HCT116 (cell line): ENCODE measurements around the gene COL5A2. TPM values are rescaled to one million over a fixed set of nuclear protein-coding genes. Genes with fewer than 3 reads are reported as not detected.

ENCODE experiments used
- ATAC-seq: fragments of 200-7000 bp; cut with Tn5 transposase; 2 replicates; pipeline ENCODE4 v1.9.1; 2020; ENCODE audit warnings: mild to moderate bottlenecking, moderate library complexity
- BruUV-seq: library from RNA; stranded (reverse); fragments of 400-500 nt; replicated peaks from 2 replicates; lab custom pipeline; 2021; lab: Mats Ljungman, UMichigan
- CTCF ChIA-PET: fragments of 300-600 bp; sonication (Branson Sonifier 250); formaldehyde crosslinking; loops from one replicate; lab custom pipeline; 2021; ENCODE audit warnings: antibody characterized with exemption; lab: Charles Lee
- POLR2A ChIA-PET: fragments of 300-600, 350-600 bp; sonication (Branson Sonifier 250); formaldehyde crosslinking; loops from one replicate; lab custom pipeline; 2021; ENCODE audit warnings: antibody characterized with exemption; lab: Charles Lee
- RAD21 ChIA-PET, 2 experiments: fragments of 300-600 bp; sonication (Branson Sonifier 250); formaldehyde crosslinking; loops; one replicate each; lab custom pipeline; 2023; ENCODE audit warnings: low total read pairs in 2 of 2; ENCODE audit not compliant: uncharacterized antibody in 2 of 2, unreplicated experiment in 2 of 2, low non-redundant PET in 1 of 2; lab: Charles Lee
- DNase-seq: peaks from one replicate; pipeline ENCODE4 v3.0.0-alpha.2; 2010; ENCODE audit warnings: low read depth, low spot score
- H2AFZ ChIP-seq: fragments of 200-600 bp; shearing (Covaris generic), sonication (generic); 2 replicates; pipeline ENCODE4 v1.6.1; 2017; ENCODE audit warnings: low read depth, mixed run types, mixed read lengths, antibody characterized with exemption, low read length; ENCODE audit not compliant: poor library complexity, severe bottlenecking
- H3K27ac ChIP-seq: 2 replicates; pipeline ENCODE4 v1.5.1; 2012; ENCODE audit warnings: low read depth, low read length
- H3K27me3 ChIP-seq: fragments of 200-600 bp; sonication (generic); 2 replicates; pipeline ENCODE4 v1.6.1; 2016; ENCODE audit warnings: mixed run types, low read length, mixed read lengths; ENCODE audit not compliant: insufficient read depth
- H3K36me3 ChIP-seq, 2 experiments: fragments of 200-500 bp in 1 of 2; fragments of 200-600 bp in 1 of 2; sonication (Bioruptor generic) in 1 of 2; sonication (generic) in 1 of 2; 2 replicates each; pipeline versions ENCODE4 v1.5.1 to v1.6.1; 2014 to 2016; ENCODE audit warnings: low read length in 2 of 2, inconsistent platforms in 1 of 2, mixed read lengths in 1 of 2, mixed run types in 1 of 2; ENCODE audit not compliant: insufficient read depth in 2 of 2, control insufficient read depth in 1 of 2
- H3K4me1 ChIP-seq, 2 experiments: fragments of 200-600 bp in 1 of 2; sonication (generic) in 1 of 2; 2 replicates each; pipeline versions ENCODE4 v1.5.1 to v1.6.1; 2012 to 2017; ENCODE audit warnings: low read length in 2 of 2, inconsistent platforms in 1 of 2, mild to moderate bottlenecking in 1 of 2, mixed read lengths in 1 of 2, mixed run types in 1 of 2, moderate library complexity in 1 of 2; ENCODE audit not compliant: insufficient read depth in 2 of 2, control insufficient read depth in 1 of 2
- H3K4me2 ChIP-seq: fragments of 200-600 bp; sonication (generic); 2 replicates; pipeline ENCODE4 v1.6.1; 2017; ENCODE audit warnings: mixed run types, low read length, mixed read lengths
- H3K4me3 ChIP-seq, 2 experiments: fragments of 200-600 bp in 1 of 2; sonication (generic) in 1 of 2; replicated peaks in 1 of 2; 2 replicates each; pipeline ENCODE4 v1.5.1; 2011 to 2016; ENCODE audit warnings: low read length in 2 of 2, control low read depth in 1 of 2, low read depth in 1 of 2, mild to moderate bottlenecking in 1 of 2, mixed read lengths in 1 of 2, mixed run types in 1 of 2
- H3K79me2 ChIP-seq: fragments of 200-600 bp; sonication (generic); 2 replicates; pipeline ENCODE4 v1.6.1; 2017; ENCODE audit warnings: mild to moderate bottlenecking, mixed run types, low read length, moderate library complexity, mixed read lengths; ENCODE audit not compliant: insufficient read depth
- H3K9ac ChIP-seq: fragments of 200-600 bp; sonication (generic); 2 replicates; pipeline ENCODE4 v1.6.1; 2016; ENCODE audit warnings: low read length, mixed read lengths
- H3K9me2 ChIP-seq: fragments of 200-600 bp; sonication (generic), shearing (Covaris generic); 2 replicates; pipeline ENCODE4 v1.6.1; 2017; ENCODE audit warnings: mixed run types, mild to moderate bottlenecking, moderate library complexity; ENCODE audit not compliant: insufficient read depth
- H3K9me3 ChIP-seq, 2 experiments: fragments of 200-500 bp in 1 of 2; fragments of 200-600 bp in 1 of 2; sonication (Bioruptor generic) in 1 of 2; sonication (generic) in 1 of 2; 2 replicates each; pipeline ENCODE4 v1.6.1; 2014 to 2017; ENCODE audit warnings: low read length in 2 of 2, mixed read lengths in 2 of 2, inconsistent platforms in 1 of 2, low read depth in 1 of 2, mild to moderate bottlenecking in 1 of 2, mixed run types in 1 of 2, moderate library complexity in 1 of 2; ENCODE audit not compliant: control insufficient read depth in 1 of 2, insufficient read depth in 1 of 2
- H4K20me1 ChIP-seq: fragments of 200-600 bp; sonication (generic), shearing (Covaris generic); 2 replicates; pipeline ENCODE4 v1.6.1; 2017; ENCODE audit warnings: mixed run types, mild to moderate bottlenecking, moderate library complexity; ENCODE audit not compliant: insufficient read depth
- CBX3 ChIP-seq: IDR thresholded peaks from 2 replicates; pipeline ENCODE4 v1.6.1; 2012; ENCODE audit warnings: low read depth
- CEBPB ChIP-seq: IDR thresholded peaks from 2 replicates; pipeline ENCODE4 v1.6.1; 2012; ENCODE audit warnings: low read depth
- EGR1 ChIP-seq: IDR thresholded peaks from 2 replicates; pipeline ENCODE4 v1.6.1; 2012; ENCODE audit warnings: low read depth
- ELF1 ChIP-seq: IDR thresholded peaks from 2 replicates; pipeline ENCODE4 v1.6.1; 2012; ENCODE audit warnings: low read depth, borderline replicate concordance
- EZH2phosphoT487 ChIP-seq: fragments of 200-600 bp; IDR thresholded peaks from 2 replicates; pipeline ENCODE4 v1.6.1; 2018; ENCODE audit warnings: antibody characterized with exemption, borderline replicate concordance
- FOSL1 ChIP-seq: IDR thresholded peaks from 2 replicates; pipeline ENCODE4 v1.6.1; 2012; ENCODE audit warnings: low read depth
- JUND ChIP-seq: IDR thresholded peaks from 2 replicates; pipeline ENCODE4 v1.6.1; 2012
- MAX ChIP-seq: IDR thresholded peaks from 2 replicates; pipeline ENCODE4 v1.6.1; 2012
- POLR2A ChIP-seq: IDR thresholded peaks from 2 replicates; pipeline ENCODE4 v1.7.0; 2011; ENCODE audit warnings: borderline replicate concordance; ENCODE audit not compliant: insufficient read depth, insufficient read length; ENCODE audit errors: extremely low read depth
- RAD21 ChIP-seq: IDR thresholded peaks from 2 replicates; pipeline ENCODE4 v1.6.1; 2012; ENCODE audit warnings: low read depth, mild to moderate bottlenecking
- SIN3A ChIP-seq: IDR thresholded peaks from 2 replicates; pipeline ENCODE4 v1.6.1; 2012; ENCODE audit warnings: low read depth
- TCF7L2 ChIP-seq: IDR thresholded peaks from 2 replicates; pipeline ENCODE4 v1.7.0; 2011; ENCODE audit warnings: borderline replicate concordance, inconsistent platforms; ENCODE audit not compliant: insufficient read depth, insufficient read length; ENCODE audit errors: extremely low read depth
- YY1 ChIP-seq: IDR thresholded peaks from 2 replicates; pipeline ENCODE4 v1.6.1; 2011; ENCODE audit warnings: low read length, low read depth, moderate library complexity, mild to moderate bottlenecking; ENCODE audit not compliant: insufficient replicate concordance; ENCODE audit errors: extremely low read depth
- ZFX ChIP-seq: fragments of 450-650 bp; IDR thresholded peaks from 2 replicates; pipeline ENCODE4 v1.6.1; 2017
- intact Hi-C: fragments of 100-400 bp; cut with micrococcal nuclease; formaldehyde crosslinking; loops from 2 replicates; pipeline ENCODE4 v1.10.0; 2022
- total RNA-seq: library from RNA; stranded (reverse); gene quantifications from one replicate; pipeline ENCODE4 v1.2.1, GENCODE V29; 2021; ENCODE audit not compliant: unreplicated experiment
- TF ChIP-seq, protein P1 (sequence below): IDR thresholded peaks from 2 replicates; pipeline ENCODE4 v1.6.1; 2012
- TF ChIP-seq, protein P2 (sequence below): IDR thresholded peaks from 2 replicates; pipeline ENCODE4 v1.6.1; 2011; ENCODE audit warnings: mild to moderate bottlenecking, low read length, moderate library complexity; ENCODE audit not compliant: insufficient replicate concordance; ENCODE audit errors: extremely low read depth

Gene COL5A2
- total RNA-seq, 1 experiment from 2014 or later, result 2.3 TPM

GRCh38 chr2:189060096-189060642, 119.4 kb downstream of the COL5A2 start (continued):
- TF ChIP-seq RAD21 (no peak), CEBPB (no peak), EGR1 (no peak), ZFX (no peak), SIN3A (no peak), ELF1 (no peak), MAX (no peak), JUND (no peak), CBX3 (no peak), EZH2phosphoT487 (no peak), FOSL1 (no peak), YY1 (no peak), TCF7L2 (no peak)
- TF ChIP-seq, protein P1, sequence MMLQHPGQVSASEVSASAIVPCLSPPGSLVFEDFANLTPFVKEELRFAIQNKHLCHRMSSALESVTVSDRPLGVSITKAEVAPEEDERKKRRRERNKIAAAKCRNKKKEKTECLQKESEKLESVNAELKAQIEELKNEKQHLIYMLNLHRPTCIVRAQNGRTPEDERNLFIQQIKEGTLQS, result no peak

DNA sequence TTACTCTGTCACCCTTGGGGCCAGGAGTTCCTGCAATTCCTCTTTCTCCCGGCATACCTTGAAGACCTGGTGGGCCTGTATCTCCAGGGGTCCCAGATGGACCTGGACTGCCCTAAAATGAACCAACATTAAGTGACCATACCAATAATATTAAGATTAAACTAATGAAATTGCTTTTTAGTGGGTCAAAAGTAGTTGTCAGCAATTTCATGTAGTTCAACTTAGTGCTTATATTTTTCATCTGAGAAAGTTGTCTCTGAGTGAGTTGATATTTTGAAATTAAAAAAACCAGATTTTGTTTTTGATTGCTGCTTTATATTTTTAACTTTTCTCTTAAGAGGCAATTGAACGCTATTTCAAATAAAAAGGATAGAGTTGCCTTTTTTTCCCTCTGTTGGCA, 122.2 kb downstream of the COL5A2 start:
- Histone ChIP-seq H3K4me2 (no peak overlapping the region), H3K9me2 (no peaks in the 10 kb centered on the region), H3K36me3 (no peaks in the 10 kb centered on the region), H3K27me3 (no peaks in the 10 kb centered on the region), H3K27ac (no peak overlapping the region), H4K20me1 (no peaks in the 10 kb centered on the region), H3K9ac (no peak overlapping the region), H3K4me3 (no peak overlapping the region), H3K79me2 (no peaks in the 10 kb centered on the region), H3K9me3 (no peaks in the 10 kb centered on the region), H2AFZ (no peak overlapping the region), H3K4me1 (no peaks in the 10 kb centered on the region)
- CTCF ChIA-PET, result no interaction called here
- POLR2A ChIA-PET, result no interaction called here
- no peak for ATAC-seq
- BruUV-seq, result no TSS peak
- DNase-seq, result no peak
- RAD21 ChIA-PET, result no interaction called here
- TF ChIP-seq YY1 (no peak), TCF7L2 (no peak), ZFX (no peak), RAD21 (no peak), CBX3 (no peak), FOSL1 (no peak), POLR2A (no peak), JUND (no peak), EZH2phosphoT487 (no peak), MAX (no peak), EGR1 (no peak)
- TF ChIP-seq, protein P2, sequence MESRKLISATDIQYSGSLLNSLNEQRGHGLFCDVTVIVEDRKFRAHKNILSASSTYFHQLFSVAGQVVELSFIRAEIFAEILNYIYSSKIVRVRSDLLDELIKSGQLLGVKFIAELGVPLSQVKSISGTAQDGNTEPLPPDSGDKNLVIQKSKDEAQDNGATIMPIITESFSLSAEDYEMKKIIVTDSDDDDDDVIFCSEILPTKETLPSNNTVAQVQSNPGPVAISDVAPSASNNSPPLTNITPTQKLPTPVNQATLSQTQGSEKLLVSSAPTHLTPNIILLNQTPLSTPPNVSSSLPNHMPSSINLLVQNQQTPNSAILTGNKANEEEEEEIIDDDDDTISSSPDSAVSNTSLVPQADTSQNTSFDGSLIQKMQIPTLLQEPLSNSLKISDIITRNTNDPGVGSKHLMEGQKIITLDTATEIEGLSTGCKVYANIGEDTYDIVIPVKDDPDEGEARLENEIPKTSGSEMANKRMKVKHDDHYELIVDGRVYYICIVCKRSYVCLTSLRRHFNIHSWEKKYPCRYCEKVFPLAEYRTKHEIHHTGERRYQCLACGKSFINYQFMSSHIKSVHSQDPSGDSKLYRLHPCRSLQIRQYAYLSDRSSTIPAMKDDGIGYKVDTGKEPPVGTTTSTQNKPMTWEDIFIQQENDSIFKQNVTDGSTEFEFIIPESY, result no peak
- intact Hi-C loops, result no loop called here
